Tibial nerve (tissue), 4 donors: Measurements from ENCODE around the gene EFEMP2. TPM values are rescaled to one million over a fixed set of nuclear protein-coding genes. Genes with fewer than 3 reads are reported as not detected.
A peak's percentile ranks its signal among the peaks of the same experiment; 100 is the strongest.

Source experiments
- DNase-seq, 2 donors: peaks; one replicate each; pipeline ENCODE4 v3.0.0-alpha.2; 2019; ENCODE audit warnings: low spot score in 2 of 2
- H3K27ac ChIP-seq, 4 donors: fragments of 200-600 bp; sonication (generic) in 3 of 4; one replicate each; pipeline ENCODE4 v1.5.1; 2017 to 2019; ENCODE audit warnings: mild to moderate bottlenecking in 1 of 4
- H3K27me3 ChIP-seq, 2 donors: fragments of 200-600 bp; sonication (generic) in 1 of 2; one replicate each; pipeline versions ENCODE4 v1.5.1 to v1.6.0; 2017 to 2019
- H3K36me3 ChIP-seq, 3 donors: fragments of 200-600 bp; sonication (generic); one replicate each; pipeline ENCODE4 v1.5.1; 2018 to 2019
- H3K4me1 ChIP-seq, 4 donors: fragments of 200-600 bp; sonication (generic) in 3 of 4; one replicate each; pipeline ENCODE4 v1.5.1; 2017 to 2019
- H3K4me3 ChIP-seq, 4 donors: fragments of 200-600 bp; sonication (generic) in 3 of 4; one replicate each; pipeline ENCODE4 v1.5.1; 2017 to 2019; ENCODE audit warnings: mild to moderate bottlenecking in 1 of 4, moderate library complexity in 1 of 4
- H3K9me3 ChIP-seq, 4 donors: fragments of 200-600 bp; sonication (generic) in 3 of 4; one replicate each; pipeline ENCODE4 v1.5.1; 2017 to 2019
- CTCF ChIP-seq, 5 experiments: fragments of 200-600 bp in 3 of 5; fragments of 450-650 bp in 2 of 5; sonication (generic) in 3 of 5; IDR thresholded peaks; one replicate each; pipeline ENCODE4 v1.5.1; 2016 to 2019; ENCODE audit warnings: antibody characterized with exemption in 5 of 5, mild to moderate bottlenecking in 3 of 5, moderate library complexity in 2 of 5
- EP300 ChIP-seq, 2 donors: sonication (generic); formaldehyde crosslinking; IDR thresholded peaks; one replicate each; pipeline ENCODE4 v1.6.1; 2017; ENCODE audit warnings: antibody characterized with exemption in 2 of 2, mild to moderate bottlenecking in 1 of 2
- POLR2A ChIP-seq, 2 donors: fragments of 450-650 bp; IDR thresholded peaks; one replicate each; pipeline ENCODE4 v1.6.1; 2017; ENCODE audit warnings: antibody characterized with exemption in 2 of 2, mild to moderate bottlenecking in 2 of 2, moderate library complexity in 2 of 2
- whole genome bisulfite sequencing, 2 donors: methylation state at CpG; one replicate each; pipeline ENCODE4 v1.1.5; 2018; 5-methylcytosine and 5-hydroxymethylcytosine counted together
- total RNA-seq, 4 donors: library from RNA; depleted of rRNA; stranded (reverse); fragments of >200 nt; gene quantifications; one replicate each; pipeline ENCODE4 v1.1.0, GENCODE V29; 2016

The EFEMP2 gene
- total RNA-seq, 4 donors from 2014 or later = 59.2 to 92.7 (median 82.0) TPM

- TF ChIP-seq POLR2A (IDR thresholded peaks at IDR 0.05) (no peak), EP300 (IDR thresholded peaks at IDR 0.05) (no peak), CTCF (IDR thresholded peaks at IDR 0.05) (no peak)
- DNase-seq = no peak
- Histone ChIP-seq H3K27ac (peak overlapping the region in 2 of 4 donors; percentile 43 to 57), H3K4me3 (no peak overlapping the region), H3K4me1 (peaks cover 0 to 42% (median 23%) of the 10 kb centered on the region in 4 donors), H3K9me3 (no peaks in the 10 kb centered on the region), H3K27me3 (no peaks in the 10 kb centered on the region), H3K36me3 (peaks cover 0 to 56% (median 0%) of the 10 kb centered on the region in 3 donors)
- WGBS, 2 donors = 86 to 88% methylated on average over 7 of the region's 7 CpGs
Observed at GRCh38 chr11:65885231-65885630, 12.6 kb upstream of the EFEMP2 start.

DNA sequence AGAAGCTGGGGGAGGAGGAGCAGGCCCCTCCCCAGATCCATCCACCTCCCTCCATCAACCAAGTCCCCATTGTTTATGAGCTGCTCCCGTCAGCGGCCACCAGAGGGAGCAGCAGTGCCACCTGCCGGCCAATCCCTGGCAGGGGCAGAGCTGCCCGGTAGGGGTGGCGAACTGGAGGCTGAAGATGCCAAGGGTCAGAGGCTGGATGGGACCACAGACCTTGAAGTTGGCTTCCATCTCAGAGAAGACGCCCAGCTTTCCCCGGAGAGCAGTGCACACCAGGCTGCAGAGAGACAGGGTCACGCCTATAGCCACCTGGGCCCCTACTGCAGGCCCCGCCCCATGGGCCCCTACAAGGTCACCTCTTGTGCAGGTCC lies 12.1 kb upstream of the EFEMP2 start:
- peak overlapping the region in 3 of 4 donors; percentile 38 to 57 (median 43) for H3K27ac ChIP-seq
- H3K4me1 ChIP-seq = peaks cover 0 to 36% (median 17%) of the 10 kb centered on the region in 4 donors
- peak; percentile 58 to 63 for DNase-seq
- 10 to 24% methylated on average over 6 to 7 of the region's 9 CpGs for WGBS, 2 donors
- no peaks in the 10 kb centered on the region for H3K27me3 ChIP-seq
- peaks cover 0 to 56% (median 0%) of the 10 kb centered on the region in 3 donors for H3K36me3 ChIP-seq
- no peak for TF ChIP-seq POLR2A (IDR thresholded peaks at IDR 0.05)
- TF ChIP-seq EP300 (IDR thresholded peaks at IDR 0.05) = peak in 1 of 2 donors; percentile 76
- peak; percentile 97 to 99 (median 99) for TF ChIP-seq CTCF (IDR thresholded peaks at IDR 0.05)
- no peak overlapping the region for H3K4me3 ChIP-seq
- no peaks in the 10 kb centered on the region for H3K9me3 ChIP-seq

DNA sequence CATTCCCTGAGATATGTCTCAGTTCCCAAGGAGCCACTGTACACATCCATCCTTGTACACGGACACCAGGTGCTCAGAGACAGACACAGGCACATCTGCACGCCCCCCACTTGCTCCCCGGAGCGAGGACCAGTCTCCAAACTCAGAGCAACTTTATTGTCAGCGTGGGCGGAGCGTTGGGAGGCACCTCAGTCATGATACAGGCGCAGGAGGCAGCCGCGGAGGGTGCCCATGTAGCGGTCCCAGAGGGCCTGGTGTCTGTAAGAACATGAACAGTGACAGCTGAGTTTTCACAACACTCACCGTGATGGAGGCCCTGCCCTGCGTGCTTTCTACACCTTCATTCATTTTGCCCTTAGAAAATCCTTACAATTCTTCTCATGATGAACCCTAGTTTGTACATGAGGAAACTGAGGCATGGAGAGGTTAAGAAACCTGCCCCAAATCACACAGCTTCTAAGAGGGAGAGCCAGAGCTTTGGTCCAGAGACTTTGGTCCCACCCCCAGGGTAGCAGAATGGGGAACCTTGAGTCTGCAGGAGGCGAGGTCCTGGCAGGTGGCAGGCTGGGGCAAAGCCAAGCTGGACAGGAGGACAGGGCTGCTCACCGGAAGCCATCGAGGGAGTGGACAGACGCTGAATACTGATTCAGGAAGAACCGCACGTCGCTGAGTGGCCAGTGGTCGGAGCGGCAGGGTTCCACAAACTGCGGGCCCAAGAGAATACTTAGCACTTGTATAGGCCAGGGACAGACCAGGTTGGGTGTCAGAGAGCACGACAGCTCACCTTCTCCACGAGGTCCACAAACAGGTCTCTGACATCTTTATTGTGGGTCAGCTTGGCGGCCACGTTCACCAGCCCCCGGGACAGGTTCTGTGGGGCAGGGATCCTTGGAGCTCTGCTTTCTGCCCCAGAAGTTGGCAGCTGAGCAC lies 11.5 kb upstream of the EFEMP2 start:
- Histone ChIP-seq H3K9me3 (no peaks in the 10 kb centered on the region), H3K4me1 (peaks cover 0 to 30% (median 11%) of the 10 kb centered on the region in 4 donors), H3K4me3 (no peak overlapping the region), H3K27me3 (no peaks in the 10 kb centered on the region), H3K36me3 (peaks cover 0 to 56% (median 0%) of the 10 kb centered on the region in 3 donors), H3K27ac (peak overlapping the region in 2 of 4 donors; percentile 49 to 57)
- TF ChIP-seq EP300 (IDR thresholded peaks at IDR 0.05) (no peak), CTCF (IDR thresholded peaks at IDR 0.05) (no peak), POLR2A (IDR thresholded peaks at IDR 0.05) (no peak)
- no peak for DNase-seq
- WGBS, 2 donors = 77 to 78% methylated on average over 28 of the region's 28 CpGs

DNA sequence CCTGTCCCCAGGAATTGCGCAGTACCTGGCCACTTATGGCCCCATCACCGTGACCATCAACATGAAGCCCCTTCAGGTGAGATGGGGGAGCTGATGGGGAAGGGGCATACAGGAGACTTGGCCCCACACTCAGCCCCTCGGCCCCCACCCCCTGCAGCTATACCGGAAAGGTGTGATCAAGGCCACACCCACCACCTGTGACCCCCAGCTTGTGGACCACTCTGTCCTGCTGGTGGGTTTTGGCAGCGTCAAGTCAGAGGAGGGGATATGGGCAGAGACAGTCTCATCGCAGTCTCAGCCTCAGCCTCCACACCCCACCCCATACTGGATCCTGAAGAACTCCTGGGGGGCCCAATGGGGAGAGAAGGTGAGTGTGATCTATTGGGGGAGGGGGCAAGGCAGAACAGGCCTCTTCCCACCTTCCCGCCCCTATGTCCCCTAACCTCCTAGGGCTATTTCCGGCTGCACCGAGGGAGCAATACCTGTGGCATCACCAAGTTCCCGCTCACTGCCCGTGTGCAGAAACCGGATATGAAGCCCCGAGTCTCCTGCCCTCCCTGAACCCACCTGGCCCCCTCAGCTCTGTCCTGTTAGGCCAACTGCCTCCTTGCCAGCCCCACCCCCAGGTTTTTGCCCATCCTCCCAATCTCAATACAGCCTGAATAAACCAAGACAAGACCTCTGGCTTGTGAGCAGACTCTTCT lies 10.6 kb upstream of the EFEMP2 start:
- Histone ChIP-seq H3K4me1 (peaks cover 0 to 26% (median 10%) of the 10 kb centered on the region in 4 donors), H3K9me3 (no peaks in the 10 kb centered on the region), H3K27me3 (no peaks in the 10 kb centered on the region), H3K36me3 (peaks cover 0 to 56% (median 0%) of the 10 kb centered on the region in 3 donors), H3K4me3 (no peak overlapping the region), H3K27ac (no peak overlapping the region)
- TF ChIP-seq CTCF (IDR thresholded peaks at IDR 0.05) (no peak), EP300 (IDR thresholded peaks at IDR 0.05) (no peak), POLR2A (IDR thresholded peaks at IDR 0.05) (no peak)
- no peak for DNase-seq
- 89 to 91% methylated on average over 10 to 13 of the region's 13 CpGs for WGBS, 2 donors
